Astrocyte of the spinal cord (primary cell): Measurements from ENCODE around the gene PROK1.
A peak's percentile ranks its signal among the peaks of the same experiment; 100 is the strongest.

Source experiments
- DNase-seq: peaks from one replicate; pipeline ENCODE4 v3.0.0; 2011; ENCODE audit warnings: low read depth, low spot score
- H3K4me3 ChIP-seq: 2 replicates; pipeline ENCODE4 v1.5.1; 2011; ENCODE audit warnings: low read depth, mild to moderate bottlenecking, low read length, moderate library complexity
- in situ Hi-C: cut with HindIII; loops from 2 replicates; pipeline ENCODE4 v1.10.0; 2017; ENCODE audit warnings: low sequenced_read_pairs
- TF ChIP-seq, protein P1 (sequence below): IDR thresholded peaks from 2 replicates; pipeline ENCODE4 v1.5.1; 2012; ENCODE audit warnings: low read depth, mild to moderate bottlenecking, low read length, inconsistent platforms

The PROK1 gene

DNA sequence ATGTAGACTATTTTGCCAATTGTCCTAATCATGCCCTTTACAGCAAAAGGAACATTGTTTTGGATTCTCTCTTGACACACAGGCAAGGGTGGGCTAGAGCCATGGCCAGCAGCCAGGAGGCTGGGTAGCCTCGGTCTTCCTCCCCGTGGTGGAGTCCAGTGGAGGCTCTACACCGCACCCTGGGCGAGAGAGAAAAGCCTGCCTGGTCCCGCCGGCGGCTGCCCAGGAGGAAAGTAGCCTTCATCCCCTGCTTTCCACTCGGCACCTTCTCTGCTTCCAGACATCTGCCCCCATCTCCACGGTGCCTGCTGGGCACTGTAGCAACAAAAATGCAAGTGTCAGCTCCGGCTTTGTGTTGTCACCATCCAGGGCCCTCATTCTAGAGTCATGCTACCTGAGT is 21.6 kb downstream of the PROK1 start:
- TF ChIP-seq, protein P1, sequence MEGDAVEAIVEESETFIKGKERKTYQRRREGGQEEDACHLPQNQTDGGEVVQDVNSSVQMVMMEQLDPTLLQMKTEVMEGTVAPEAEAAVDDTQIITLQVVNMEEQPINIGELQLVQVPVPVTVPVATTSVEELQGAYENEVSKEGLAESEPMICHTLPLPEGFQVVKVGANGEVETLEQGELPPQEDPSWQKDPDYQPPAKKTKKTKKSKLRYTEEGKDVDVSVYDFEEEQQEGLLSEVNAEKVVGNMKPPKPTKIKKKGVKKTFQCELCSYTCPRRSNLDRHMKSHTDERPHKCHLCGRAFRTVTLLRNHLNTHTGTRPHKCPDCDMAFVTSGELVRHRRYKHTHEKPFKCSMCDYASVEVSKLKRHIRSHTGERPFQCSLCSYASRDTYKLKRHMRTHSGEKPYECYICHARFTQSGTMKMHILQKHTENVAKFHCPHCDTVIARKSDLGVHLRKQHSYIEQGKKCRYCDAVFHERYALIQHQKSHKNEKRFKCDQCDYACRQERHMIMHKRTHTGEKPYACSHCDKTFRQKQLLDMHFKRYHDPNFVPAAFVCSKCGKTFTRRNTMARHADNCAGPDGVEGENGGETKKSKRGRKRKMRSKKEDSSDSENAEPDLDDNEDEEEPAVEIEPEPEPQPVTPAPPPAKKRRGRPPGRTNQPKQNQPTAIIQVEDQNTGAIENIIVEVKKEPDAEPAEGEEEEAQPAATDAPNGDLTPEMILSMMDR = no peak
- no peak for DNase-seq
- H3K4me3 ChIP-seq = no peak overlapping the region
- in situ Hi-C loops = no loop called here

DNA sequence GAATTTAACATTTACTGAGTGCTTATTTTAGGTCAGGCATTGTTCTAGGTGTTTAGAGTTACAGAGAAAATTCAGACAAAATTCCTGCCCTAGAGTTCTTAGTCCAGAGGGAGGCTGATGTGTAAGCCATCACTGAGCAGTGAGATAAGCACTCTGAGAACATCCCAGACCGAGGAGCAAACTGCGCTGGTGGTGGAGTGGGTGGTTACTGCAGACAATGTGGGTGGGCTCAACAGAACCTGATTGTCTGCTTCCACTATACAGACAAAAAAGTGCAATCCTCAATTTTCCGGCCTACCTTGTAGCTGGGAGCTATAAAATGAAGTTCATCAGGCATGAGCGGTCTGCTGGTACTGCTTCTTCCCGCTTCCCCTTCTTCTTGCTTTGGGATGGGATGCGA is 23.5 kb downstream of the PROK1 start:
- no peak overlapping the region for H3K4me3 ChIP-seq
- in situ Hi-C loops = no loop called here
- TF ChIP-seq, protein P1 = no peak
- DNase-seq = no peak

DNA sequence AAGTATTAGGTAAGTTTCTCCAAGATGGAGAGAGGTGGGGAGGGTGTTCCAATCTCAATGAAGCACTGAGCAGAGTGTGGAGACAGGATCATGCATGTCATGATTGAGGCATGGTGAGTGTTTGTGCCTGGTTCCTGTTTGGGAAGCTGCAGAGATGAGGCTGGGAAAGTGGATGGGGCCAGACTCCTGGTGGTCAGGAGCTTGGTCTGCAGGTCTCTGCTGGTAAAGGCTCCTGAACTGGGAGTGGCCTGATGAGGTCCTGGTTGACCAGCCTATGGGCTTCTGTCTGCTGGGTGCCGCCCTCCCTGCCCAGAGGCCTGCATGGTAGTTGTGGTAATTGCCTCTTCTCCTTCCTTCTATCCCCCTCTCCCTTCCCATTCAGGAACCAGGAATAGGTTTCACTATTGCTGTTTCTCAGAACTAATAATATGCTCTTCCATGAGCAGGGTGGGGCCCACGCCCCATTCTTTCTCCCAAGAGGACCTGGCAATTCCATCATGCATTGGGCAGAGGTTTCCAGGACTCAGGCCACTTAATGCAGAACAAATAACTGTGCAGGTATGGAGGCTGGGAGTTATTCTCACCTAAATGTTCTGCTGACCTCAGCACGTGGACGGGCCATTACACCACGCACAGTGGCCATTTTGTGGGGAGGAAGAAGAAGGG is 24.5 kb downstream of the PROK1 start:
- no peak for DNase-seq
- TF ChIP-seq, protein P1 = no peak
- in situ Hi-C loops = no loop called here

DNA sequence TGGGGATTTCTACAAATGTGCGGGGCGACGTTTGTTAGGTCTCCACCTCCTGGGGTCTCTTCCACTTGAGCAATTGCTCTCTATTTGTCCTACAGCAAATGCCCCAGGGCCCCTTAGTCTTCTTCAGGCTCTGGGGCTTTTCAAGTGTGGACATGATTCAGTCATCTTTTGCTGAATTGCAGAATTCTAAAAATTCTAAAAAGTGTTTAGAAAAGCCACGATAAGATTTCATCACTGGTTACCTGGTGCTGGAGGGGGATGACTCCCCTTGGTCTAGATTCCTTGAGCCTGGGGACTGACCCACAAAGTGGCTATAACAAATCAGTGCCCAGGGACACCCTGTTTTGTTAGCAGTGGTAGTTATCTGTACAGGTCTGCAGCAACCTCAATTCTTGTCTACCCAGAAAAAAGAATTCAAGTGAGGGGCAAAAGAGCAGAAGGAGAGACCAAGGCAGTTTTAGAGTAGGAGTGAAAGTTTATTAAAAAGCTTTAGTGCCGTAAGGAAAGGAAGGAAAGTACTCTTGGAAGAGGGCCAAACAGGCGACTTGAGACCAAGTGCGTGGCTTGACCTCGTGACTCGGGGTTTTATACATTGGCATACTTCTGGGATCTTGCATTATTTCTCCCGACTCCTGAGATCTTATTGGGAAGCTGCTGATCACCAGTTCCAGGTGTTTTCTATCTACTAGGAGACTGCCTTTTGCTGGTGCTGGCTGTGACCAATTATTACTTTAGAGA is 25.2 kb downstream of the PROK1 start:
- no peak for DNase-seq
- TF ChIP-seq, protein P1 = no peak
- no peak overlapping the region for H3K4me3 ChIP-seq
- in situ Hi-C loops = no loop called here

More for the DNA sequence above, 24.5 kb downstream of the PROK1 start:
- H3K4me3 ChIP-seq = no peak overlapping the region

DNA sequence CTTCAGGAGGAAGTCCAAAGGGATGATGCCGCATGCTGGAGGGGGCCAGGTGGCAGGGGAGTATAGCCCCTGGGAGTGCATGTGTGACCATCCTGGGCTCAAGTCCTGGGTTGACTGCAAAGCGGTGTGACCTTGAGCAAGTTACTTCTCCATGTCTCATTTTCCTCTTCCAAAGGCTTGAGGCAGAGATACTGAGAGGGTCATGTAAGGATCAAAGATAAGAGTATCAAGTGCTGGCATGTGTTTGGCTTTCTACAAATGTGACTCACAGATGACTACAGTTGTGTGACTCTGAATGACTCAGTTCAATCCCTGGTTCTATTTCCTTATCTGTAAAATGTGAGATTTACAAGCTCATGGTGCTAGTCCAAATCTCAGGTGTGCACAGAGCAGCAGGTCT is 26.1 kb downstream of the PROK1 start:
- TF ChIP-seq, protein P1 = no peak
- no peak overlapping the region for H3K4me3 ChIP-seq
- DNase-seq = peak; percentile 22
- in situ Hi-C loops = no loop called here

DNA sequence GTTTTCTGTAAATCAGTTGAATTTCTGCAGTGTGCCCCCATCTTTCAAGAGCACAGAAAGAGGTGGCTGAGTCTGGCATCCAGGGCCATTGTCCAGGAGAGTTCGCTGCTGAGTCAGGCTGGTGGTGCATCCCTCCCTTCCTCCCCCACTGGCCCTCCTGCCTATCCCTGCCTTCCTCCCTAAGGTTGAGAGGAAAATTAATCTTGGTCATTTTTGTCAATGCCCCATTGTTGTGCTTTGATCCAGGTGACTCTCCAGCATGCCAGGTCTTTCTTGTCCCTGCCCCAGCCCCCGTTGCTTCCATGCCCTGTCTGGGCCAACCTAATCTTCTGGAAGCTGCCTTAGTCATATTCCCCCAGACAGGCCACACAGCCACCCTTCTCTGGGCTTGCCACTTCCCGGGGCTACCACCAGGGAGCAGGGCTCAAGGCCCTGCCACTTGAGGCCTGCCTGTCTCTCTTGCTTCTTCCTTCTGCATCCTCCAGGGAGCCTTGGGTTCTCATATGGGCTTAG is 26.6 kb downstream of the PROK1 start:
- in situ Hi-C loops = no loop called here
- no peak for DNase-seq
- H3K4me3 ChIP-seq = no peak overlapping the region
- TF ChIP-seq, protein P1 = peak; percentile 21
